ENCODE results near the gene MB. TPM values are rescaled to one million over a fixed set of nuclear protein-coding genes. Genes with fewer than 3 reads are reported as not detected.

MB gene
- total RNA-seq, 1 donor from 2014 or later = 21.4 TPM

DNA sequence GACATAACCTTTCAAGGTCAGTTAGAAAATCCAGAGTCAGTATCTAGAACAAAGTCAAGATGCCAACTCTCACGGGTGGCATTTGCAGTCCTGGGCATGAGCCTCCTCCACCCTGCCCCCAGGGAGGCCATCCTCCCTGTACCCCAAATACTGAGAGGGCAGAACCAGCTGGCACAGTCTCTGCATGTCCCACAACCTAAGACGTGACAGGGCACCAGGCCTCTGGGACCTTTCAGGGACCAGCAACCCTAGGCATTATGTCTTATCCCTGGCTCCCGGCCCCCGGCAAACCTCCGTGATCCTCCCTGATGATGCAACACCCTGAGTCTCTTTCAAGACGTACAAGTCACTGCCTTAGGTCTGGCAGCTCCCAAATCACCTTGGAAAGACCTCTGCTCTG is 2.0 kb downstream of the MB start:
- DNase-seq = no peak

DNA sequence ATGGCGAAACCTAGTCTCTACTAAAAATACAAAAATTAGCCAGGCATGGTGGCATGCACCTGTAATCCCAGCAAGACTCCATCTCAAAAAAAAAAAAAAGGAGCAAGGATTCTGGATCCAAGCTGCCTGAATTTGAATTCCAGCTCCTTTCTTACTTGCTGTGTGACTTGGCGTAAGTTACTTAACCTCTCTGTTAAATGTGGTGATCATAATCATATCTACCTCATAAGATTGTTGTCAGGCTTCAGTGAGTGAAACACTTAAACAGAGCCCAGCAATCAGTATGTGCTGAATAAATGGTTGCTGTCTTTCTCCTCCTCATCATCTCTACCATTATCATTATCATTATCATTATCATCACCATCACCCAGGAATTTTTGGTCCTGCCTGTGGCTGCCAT is 2.7 kb downstream of the MB start:
- DNase-seq = no peak

DNA sequence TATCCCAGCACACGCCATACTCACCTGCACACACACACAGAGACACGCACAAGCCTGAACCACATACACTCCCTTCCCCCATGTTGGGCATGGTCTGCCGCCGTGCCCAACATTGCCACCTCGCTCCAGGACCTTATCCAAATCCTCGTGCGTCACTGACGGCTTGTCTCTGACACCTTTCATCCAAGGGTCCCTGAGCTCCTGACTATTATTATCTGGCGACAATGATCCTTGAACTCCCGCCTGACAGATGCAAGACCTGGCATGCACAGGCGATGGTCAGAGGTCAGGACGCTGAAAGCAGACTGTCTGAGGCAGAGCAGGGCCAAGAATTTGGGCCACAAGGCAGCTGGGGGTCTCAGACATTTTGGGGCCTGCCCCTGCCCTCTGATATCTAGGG is 4.2 kb downstream of the MB start:
- no peak for DNase-seq

DNA sequence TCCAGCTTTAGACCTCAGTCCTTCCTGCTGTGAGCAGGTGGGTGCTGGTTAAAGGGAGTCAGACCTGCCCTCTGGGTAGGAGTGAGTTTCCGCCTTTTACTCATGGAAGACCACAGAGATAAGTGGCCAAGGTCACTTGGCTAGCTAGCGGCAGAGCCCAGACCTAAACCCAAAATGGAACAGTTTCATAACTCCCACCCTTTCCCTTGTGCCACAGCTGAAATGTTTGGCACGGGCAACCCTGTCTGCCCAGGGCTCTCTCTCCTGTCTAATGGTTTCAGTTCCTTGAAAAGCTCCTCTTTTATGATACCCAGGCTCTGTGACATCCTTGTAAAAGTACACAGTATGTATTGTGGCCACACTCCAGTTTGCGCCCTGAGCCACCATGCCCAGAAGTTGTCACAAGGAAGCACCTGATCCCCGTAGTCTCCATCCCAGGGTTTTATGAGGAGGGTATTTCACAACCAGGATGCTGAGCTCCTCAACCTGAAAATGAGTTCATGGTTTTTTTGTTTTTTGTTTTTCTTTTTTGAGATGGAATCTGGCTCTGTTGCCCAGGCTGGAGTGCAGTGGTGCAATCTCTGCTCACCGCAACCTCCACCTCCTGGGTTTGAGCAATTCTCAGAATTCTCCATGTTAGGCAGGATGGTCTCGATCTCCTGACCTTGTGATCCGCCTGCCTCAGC is 5.1 kb downstream of the MB start:
- DNase-seq = no peak

DNA sequence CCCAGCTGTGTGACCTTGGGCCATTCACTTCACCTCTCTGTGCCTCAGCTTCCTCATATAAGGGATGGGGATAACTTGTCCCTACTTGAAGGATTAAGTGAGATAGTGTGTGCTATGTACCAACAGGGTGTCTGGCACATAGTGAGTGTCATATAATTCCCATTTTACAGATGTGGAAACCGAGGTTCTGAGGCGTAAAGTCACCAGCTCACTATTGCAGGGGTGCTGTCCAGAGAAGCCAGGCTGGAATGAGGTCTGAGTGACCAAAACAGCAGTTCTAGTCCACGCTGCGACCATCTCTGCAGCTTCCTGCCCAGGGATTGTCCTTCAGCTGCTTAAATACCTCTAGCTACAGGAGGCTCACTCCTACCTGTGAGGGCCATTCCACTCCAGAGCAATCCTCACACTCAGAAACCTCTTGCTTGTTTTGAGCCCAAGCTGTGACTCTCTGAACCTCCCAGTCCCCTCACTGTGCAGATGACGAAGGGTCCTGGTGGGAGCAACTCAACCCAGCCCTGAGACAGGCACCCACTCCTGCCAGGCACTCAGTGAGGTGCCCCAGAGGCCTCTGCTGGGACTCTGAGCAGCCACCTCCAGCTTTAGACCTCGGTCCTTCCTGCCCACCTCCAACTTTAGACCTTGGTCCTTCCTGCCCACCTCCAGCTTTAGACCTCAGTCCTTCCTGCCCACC is 5.8 kb downstream of the MB start:
- DNase-seq = no peak

DNA sequence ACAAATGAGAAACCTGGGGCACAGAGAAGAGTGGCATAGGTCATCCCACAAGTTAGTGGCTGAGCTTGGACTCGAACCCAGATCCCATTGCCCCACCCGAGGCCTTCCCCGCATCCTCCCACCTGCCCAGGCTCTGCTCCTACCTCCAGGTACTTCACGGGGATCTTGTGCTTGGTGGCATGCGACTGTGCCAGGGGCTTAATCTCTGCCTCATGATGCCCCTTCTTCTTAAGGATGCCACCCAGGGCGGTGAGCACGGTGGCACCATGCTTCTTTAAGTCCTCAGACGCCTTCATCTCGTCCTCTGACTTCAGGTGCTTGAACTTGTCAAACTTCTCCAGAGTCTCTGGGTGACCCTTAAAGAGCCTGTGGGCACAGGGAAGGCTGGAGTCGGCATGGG is 6.4 kb downstream of the MB start:
- no peak for DNase-seq

DNA sequence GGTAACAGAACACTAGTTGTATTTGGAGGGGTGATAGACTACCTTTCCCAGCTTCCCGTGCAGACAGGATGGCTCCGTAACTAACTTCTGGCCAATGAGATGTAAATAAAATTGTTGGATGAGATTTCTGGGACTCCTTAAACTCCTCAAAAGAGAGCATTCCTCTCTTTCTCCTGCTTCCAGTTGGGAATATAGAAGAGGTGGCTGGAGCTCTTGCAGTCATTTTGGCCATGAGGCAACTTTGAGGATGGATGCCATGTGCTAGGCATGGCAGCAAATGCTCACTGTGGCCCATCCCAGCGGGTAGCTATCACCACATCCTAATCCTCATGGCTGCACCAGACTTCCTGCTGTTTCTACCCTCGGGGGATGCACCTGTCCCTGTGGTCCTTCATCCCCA is 7.4 kb downstream of the MB start:
- no peak for DNase-seq

DNA sequence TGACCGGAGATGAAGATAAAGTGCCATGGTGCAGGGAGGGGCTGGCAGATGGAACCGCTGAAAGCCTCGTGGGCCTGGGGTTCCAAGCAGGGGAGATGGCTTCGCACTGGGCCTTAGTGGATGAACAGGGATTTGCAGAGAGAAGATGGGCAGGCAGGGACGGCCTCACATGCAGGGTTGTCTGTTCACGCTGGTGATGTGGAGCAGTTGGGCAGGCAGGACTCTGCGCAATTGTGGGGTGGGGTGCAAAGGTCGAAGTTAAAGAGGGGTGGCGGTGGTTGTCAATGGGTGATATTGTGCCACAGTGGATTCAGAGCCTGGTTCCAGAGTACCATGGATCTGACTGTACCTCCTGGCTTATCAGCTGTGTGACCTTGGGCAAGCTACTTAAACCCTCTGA is 7.9 kb downstream of the MB start:
- DNase-seq = no peak

DNA sequence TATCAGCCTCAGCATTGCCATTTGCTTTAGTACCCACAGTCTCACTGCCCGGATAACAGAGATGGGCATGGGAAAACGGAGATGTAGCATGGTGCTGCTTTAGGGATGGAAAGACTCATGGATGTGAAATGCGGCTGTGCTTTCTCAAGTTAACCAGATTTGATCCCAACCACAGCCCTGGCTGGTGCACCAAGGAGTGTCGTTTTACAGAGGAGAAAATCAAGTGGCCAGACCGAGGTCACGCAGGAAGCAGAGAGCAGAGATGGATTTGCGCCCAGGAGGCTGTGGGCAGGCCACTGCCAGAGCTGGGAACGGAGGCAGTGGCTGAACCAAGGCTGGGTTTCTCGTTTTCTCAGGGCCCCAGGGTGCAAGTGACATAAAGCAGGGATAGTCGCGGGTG is 9.0 kb downstream of the MB start:
- no peak for DNase-seq

DNA sequence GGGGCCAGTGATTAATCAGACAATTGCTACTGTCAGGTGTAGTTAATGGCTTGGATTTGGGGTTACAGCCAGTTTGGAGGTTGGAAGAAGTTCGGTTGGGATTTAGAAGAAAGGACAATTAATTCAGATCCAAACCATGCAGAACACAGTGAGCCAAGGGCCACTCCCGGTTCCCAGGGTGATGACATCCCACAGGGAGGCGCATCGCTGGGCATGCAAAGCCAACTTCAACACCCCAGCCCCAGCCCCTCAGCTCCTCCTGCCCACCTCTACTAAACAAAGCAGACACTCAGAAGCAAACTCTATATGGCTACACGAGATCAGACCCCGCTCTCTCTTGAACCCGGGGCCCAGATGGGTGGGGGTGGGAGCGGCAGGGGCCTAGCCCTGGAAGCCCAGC is 10.2 kb downstream of the MB start:
- DNase-seq = no peak

DNA sequence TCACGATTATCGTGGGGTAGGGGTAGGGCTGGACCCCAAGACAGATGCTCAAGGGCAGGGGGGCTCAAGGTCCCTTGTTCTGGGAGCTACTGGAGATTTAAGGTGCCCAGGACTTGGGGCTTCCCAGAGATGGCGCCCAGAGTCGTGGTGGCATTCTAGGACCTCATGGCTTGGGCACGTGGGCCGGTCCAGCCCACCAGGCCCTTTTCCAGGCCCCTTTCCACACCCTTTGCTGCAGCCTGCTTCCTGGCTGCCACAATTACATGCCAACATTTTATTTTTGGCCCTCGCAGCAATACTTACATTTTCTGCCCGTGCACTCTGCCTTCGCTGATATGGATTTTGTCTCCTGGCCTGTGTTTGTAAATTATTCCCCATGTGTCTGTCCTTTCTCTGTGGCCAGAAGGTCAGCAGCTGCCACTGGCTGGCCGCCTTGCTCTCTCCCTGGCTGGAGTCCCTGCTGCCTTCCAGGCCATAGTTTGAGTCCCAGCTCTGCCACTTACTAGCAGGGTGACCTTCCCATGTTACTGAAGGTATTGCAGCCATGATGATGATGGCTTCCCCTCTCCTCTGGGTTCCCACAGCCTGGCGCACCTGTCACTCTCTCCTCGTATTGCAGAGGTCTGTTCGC is 11.2 kb downstream of the MB start:
- no peak for DNase-seq

DNA sequence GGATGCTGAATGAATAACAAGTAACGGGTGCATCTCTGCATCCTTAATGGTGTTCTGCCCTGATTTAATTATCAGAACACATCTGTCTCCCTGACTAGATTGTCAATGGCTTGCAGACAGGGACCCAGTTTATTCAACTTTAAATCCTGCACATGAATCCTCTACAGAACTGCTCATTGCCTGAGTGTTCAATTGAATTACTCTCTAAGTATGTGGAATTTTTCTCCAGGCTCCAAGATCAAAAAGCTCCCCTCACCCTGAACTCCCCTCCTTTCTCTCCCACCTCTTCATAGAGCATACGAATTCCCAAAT is 11.8 kb downstream of the MB start:
- DNase-seq = no peak

DNA sequence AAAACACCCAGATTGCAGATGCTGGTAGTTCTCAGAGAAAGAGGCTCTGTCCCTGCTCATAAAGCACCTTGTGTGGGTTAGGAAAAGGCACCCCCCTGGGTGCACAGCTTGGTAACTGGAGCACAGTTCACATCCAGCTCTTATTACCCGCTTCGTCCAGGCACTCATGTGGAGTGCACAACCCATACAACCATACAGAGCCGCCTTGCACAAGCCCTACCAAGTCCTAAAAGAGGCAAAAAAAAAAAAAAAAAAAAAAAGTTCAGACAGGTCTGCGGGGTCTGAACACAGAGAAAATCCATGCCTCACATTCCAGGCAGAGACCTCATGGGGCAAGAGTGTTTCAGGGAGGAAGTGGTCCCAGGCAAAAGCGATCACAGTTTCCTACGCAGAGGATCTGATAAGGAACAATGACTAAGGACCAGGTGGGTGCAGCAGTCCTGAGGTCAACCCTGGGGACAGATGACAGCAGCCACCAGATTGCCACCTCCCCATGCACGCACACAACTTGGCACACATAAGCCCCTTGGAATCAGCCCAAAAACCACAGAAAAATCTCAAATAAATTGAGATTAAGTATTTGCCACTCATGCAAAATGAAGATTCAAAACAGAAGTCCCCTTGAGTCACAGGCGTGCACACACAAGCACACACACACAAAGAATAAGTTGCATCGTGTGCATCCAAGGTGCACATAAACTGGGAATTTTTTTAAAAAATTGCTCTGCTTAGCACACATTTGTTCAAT is 12.3 kb downstream of the MB start:
- no peak for DNase-seq

DNA sequence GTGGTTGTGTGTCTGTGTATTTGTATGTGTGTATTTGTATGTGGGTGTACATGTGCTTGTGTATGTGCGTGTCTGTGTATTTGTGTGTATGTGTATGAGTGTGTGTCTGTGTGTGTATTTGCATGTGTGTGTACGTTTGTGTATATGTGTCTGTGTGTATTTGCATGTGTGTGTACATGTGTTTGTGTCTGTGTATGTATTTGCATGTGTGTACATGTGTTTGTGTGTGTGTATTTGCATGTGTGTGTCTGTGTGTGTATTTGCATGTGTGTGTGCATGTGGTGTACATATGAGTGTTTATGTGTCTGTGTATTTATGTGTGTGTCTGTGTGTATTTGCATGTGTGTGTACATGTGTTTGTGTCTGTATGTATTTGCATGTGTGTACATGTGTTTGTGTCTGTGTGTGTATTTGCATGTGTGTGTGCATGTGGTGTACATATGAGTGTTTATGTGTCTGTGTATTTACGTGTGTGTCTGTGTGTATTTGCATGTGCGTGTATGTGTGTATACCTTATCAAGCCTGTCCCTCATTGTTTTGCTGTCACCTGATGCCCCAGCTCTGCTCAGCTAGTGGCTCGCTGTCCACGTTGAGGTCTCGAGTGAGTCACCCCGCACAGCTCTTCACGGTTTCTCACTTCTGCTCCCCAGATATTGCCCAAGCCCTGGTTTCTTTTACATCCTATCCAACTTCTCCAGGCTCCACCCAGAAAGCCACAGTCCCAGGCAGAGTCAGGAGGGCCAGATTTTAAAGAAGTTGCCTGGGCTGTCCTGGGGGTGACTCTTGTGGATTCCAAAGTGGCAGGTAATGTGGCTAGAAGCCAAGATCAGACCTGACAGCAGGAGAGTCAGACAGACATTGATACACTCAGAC is 15.2 kb downstream of the MB start:
- DNase-seq = no peak

DNA sequence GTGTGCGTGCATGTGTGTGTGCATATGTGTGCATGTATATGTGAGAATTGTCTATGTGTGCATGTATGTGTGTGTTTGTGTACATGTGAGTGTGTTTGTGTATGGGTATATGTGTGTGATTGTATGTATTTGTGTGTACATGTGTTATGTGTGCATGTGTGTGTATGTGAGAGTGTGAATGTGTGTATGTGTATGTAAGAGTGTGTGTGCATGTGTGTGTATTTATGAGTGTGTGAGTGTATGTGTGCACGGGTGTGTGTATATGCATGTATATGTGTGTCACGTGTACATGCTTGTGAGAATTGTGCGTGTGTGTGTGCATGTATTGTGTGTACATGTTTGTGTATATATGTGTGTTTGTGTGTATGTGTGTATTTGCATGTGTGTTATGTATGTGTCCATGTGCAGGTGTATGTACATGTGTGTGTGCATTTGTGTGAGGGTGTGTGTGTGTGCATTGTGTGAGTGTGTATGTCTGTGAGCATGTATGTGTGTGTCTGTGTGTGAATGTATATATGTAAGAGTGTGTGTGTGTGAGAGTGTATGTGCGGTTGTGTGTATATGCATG is 16.0 kb downstream of the MB start:
- DNase-seq = no peak

DNA sequence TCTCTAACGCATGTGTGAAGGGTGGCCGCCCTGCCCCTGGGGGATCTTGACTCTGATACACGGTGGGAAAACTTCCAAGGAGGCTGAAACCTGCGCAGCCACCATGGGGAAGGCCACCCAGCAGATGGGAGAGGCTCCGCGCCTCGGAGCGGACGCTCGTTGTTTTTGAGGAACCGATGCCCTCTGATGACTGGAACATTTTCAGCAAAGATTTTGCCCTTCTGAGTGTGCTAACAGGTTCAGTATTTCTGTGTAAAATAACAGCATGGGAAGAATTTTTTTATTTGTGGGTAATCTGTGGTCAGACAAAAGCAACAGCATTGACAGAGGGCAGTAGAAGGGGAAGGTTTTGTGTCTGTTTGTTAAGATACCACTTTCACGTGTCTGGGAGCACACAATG is 16.7 kb downstream of the MB start:
- no peak for DNase-seq

DNA sequence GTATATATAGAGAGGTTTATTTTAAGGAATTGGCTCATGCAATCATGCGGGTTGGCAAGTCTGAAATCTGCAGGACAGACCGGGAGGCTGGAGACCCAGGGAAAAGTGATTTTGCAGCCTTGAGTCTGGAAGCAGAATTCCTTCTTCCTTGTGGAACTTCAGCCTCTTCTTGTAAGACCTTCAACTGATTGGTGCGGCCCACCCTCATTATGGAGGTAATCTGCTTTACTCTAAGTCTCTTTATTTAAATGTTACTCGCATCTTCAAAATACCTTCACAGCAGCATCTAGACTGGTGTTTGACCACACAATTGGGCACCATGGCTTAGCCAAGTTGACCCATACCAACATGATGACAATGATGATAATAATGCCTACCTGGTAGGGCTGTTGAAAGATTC is 17.8 kb downstream of the MB start:
- no peak for DNase-seq

DNA sequence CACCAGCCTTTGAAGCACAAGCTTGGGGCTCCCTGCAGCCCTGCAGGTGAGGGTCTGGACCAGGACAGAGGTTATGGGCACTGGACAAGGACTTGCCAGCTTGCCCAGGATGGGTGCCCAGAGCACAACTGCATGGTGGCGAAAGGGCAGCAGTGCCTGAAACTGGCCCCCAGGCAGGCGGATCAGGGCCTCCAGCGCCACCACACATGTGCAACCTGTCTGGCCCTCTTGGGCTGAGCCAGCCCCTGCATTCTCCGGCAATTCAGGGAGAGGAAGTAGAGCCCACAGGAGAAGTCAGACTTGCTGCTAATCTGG is 18.8 kb downstream of the MB start:
- no peak for DNase-seq

DNA sequence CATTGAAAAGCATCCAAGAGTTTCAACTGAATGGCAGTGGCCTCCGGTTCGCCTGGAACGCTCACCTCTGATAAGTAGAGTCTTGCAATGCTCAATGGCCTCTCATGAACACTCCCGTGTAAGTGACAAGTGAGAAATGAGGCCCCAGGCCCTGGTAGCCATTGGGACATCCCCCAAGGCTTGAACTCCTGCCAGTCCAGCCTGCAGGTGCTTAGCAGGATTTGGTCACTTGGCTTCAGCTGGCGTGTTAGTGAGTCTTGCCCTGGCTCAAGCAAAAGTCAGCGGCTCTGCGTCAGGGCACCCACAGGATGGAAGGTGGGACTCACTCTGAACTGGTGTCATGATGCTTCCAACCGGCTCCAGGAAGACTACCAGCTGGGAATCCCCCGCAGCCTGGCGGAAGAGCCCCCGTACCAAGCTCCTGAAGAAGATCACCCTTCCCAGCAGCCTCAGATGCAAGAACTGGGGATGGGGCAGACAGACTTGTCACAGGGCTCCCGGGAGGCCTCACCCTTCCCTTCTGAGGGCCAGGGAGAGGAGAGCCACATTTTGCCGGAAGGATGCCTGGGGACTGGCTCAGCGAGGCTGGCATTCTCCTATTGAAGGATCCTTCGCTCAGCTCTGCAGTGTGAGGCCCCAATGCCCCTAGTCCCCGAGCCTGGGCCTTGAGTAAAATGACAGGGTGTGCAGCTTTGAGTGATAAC is 19.3 kb downstream of the MB start:
- no peak for DNase-seq

DNA sequence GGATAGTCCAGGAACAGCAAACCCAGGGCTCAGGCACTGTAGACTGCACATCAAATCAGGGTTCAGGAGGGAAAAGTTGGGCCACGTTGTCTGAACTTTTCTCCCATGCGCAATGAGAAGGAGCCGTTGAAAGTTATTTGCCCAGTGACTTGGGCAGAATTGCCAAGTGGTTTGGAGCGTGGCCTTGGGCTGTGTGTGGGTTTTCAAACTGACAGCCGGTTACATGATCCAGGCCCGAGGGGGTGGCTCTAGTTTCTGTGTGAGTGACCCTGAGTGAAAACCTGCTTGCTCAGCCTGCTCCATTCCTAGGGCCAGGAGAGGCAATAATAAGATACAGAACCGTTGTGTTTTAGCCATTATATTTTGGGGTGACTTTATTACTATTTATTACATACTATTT is 20.3 kb downstream of the MB start:
- no peak for DNase-seq

DNA sequence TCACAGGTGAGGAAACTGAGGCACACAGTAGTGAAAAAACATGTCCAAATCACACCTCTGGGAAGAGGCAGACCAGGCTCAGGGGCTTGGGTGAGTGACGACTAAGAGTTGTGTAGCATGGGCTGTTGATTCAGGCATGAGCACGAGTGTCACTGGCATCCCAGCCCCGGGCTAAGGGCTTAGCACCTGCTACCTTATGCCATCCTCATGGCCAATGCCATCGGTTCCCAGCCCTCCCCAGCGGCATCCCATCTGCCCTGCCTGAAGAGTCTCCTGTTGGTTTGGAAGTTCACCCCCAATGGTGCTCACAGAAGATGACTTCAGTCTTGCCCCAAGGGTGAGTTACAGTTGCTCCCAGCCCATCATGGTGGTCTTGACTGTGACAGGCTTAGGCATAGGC is 22.4 kb downstream of the MB start:
- DNase-seq = no peak
